Stimulated activated naive CD8-positive, alpha-beta T cell treated with anti-CD3 and anti-CD28 coated beads, Interleukin-15, Interleukin-2, amounts not matched to agents 100 ng/mL and 50 ng/mL, for 24 hours (primary cell): ENCODE data around the gene CYTH4.
A peak's percentile ranks its signal among the peaks of the same experiment; 100 is the strongest.

Experiments used
- H3K27ac Mint-ChIP-seq: one replicate; pipeline ENCODE4 v1.8.0; 2021; ENCODE audit warnings: mild to moderate bottlenecking, mixed read lengths
- H3K27me3 Mint-ChIP-seq: one replicate; pipeline ENCODE4 v1.8.0; 2021; ENCODE audit warnings: mixed read lengths
- H3K36me3 Mint-ChIP-seq: one replicate; pipeline ENCODE4 v1.8.0; 2021; ENCODE audit warnings: low read depth, mixed read lengths
- H3K4me1 Mint-ChIP-seq: one replicate; pipeline ENCODE4 v1.8.0; 2021; ENCODE audit warnings: low read depth, mixed read lengths
- H3K4me3 Mint-ChIP-seq: one replicate; pipeline ENCODE4 v1.8.0; 2021; ENCODE audit warnings: mild to moderate bottlenecking, mixed read lengths
- H3K9me3 Mint-ChIP-seq: one replicate; pipeline ENCODE4 v1.8.0; 2021; ENCODE audit warnings: mixed read lengths

CYTH4 gene

DNA sequence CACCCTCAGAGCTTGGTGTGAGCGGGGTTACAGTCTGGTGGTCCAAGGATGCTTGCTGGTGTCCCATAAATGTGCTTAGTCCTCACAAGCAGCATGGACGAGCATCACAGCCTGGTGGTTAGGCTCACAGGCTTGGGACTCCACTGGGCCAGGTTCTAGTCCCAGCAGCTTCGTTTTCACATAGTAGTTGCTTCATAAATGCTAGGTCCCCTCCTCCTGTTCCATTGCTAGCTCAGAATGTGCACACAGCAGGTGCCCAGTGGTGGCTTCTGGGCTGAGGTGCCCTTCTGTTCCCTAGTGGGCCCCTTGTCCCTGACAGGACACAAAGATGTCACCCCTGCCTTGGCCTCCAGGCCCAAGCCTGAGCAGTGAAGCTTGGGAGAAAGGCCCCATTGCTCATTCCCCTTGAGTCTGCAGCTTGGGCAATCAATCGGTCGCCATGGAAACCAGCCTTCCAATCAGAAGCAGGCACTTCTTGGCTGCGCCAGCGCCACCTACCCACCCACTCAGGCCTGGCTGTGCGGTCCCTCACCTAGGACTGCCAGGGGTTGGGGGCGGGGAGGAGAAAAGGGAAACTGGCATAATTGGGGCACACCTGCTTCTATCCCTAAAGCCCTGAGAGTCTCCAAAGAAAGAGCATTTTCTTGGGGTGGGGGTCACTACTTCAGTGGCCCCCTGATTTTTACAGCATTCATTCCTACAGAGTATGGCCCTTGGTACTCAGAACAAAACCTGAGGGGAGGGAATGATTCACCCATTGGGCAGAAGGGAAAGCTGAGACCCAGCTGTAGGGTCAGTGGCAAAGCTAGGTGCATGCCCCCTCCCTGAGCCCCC lies 48.1 kb downstream of the CYTH4 start:
- Mint-ChIP-seq H3K27me3 (peaks cover 50% of the 10 kb centered on the region), H3K4me3 (no peak overlapping the region), H3K9me3 (no peaks in the 10 kb centered on the region), H3K27ac (no peak overlapping the region), H3K4me1 (peaks cover 12% of the 10 kb centered on the region), H3K36me3 (no peaks in the 10 kb centered on the region)

DNA sequence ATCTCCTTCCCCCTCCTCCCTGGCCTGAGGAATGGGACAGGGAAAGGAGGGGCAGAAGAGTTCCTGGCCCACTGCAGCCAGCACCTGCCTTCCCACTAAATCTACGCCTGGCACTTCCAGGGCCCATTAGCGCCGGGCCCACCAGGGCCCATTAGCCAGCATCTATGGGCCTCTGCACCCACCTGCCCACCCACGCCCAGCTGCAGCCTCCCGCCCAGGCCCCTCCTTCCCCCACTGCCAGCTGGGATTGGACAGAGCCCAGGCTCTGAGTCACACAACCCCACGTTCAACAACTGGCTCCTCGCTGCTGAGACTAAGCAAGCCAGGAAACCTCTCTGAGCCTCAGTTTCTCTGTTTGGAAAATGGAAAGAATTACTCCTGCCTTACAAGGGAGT lies 48.7 kb downstream of the CYTH4 start:
- Mint-ChIP-seq H3K9me3 (no peaks in the 10 kb centered on the region), H3K27me3 (peaks cover 55% of the 10 kb centered on the region), H3K27ac (no peak overlapping the region), H3K36me3 (no peaks in the 10 kb centered on the region), H3K4me3 (no peak overlapping the region), H3K4me1 (peaks cover 13% of the 10 kb centered on the region)

DNA sequence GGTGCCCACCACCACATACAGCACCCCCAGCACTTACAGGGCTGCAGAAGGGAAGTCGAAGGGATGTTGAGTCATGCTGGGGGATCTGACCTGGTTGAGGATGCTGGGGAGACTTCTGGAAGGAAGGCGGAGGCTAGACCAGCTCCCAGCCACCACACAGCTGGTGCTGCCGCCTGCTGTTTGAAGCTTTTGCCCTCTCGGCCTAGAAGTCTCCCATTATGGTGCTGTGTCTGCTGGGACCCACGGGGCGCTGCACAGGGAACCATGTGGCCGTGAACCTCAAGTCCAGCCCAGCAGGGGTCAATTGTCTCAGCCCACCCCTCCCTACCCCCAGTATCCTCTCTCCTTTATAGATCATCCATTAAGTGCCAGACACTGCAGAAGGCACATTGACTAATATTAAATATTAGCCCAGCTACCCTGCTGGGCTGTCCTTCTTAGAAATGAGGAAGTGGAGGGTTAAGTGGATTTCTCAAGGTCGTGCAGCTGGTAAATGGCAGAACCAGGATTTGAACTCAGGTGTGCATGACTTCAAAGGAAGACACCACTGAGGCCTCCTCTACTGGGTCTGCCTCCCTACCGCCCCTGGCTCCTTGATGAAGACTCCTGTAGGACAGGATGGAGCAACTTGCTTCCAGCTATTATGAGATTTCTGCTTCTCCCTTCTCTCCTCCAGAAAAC lies 49.7 kb downstream of the CYTH4 start:
- Mint-ChIP-seq H3K27me3 (peaks cover 48% of the 10 kb centered on the region), H3K36me3 (no peaks in the 10 kb centered on the region), H3K4me3 (no peak overlapping the region), H3K4me1 (peaks cover 13% of the 10 kb centered on the region), H3K27ac (no peak overlapping the region), H3K9me3 (no peaks in the 10 kb centered on the region)

DNA sequence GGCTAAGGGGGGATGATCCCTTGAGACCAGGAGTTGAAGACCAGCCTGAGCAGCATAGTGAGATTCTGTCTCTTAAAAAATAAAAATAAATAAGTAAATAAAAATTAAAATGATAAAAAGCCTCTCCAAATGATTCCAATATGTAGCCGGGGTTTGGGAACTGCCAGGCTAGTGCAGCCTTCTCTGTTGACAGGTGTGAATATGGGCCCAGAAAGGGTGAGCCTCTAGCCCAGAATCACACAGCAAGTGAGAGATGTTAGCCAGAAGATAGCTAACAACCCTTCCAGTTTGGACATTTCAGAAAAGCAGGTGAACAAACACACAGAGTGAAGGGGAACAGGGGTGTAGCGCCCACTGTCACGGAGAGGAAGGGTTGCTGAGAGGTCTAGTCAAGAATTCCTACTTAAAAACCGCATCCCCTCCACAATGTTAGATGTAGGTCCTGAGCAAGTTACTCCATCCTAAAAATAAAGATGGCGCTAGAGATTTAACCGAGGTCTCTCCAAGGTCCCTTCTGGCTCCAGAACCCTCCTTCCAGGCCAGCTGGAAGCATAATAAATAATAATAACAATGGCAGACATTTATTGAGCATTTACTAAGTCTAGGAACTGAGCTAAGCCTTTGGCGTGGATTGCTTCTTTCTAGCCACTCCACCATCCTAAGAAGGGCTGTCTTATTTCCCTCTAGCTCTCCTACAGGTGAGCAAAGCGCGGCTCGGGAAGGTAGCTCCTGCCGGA lies 51.6 kb downstream of the CYTH4 start:
- H3K36me3 Mint-ChIP-seq = no peaks in the 10 kb centered on the region
- H3K4me3 Mint-ChIP-seq = no peak overlapping the region
- no peak overlapping the region for H3K27ac Mint-ChIP-seq
- H3K9me3 Mint-ChIP-seq = no peaks in the 10 kb centered on the region
- peaks cover 37% of the 10 kb centered on the region for H3K27me3 Mint-ChIP-seq
- peaks cover 13% of the 10 kb centered on the region for H3K4me1 Mint-ChIP-seq

DNA sequence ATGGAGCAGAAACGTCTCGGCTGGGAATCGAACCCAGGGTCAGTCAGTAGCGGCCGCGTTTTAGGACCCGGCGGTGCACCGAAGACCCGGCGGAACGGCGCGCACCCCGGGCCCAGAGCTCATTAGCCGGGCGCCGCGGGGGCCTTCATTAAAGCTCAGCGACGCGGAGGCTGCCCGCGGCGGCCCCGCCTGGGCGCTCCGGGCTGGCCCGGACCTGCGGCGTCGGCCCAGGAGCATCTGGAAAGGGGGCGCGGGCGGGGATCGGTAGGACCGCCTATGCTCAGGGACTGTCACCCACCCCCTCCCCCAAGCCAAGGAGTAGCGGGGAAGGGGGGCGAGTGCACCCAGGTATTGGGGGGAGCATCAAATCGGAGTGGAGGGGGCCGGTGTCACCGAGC lies 52.2 kb downstream of the CYTH4 start:
- Mint-ChIP-seq H3K36me3 (no peaks in the 10 kb centered on the region), H3K27ac (no peak overlapping the region), H3K4me1 (peaks cover 13% of the 10 kb centered on the region), H3K27me3 (peaks cover 31% of the 10 kb centered on the region), H3K4me3 (no peak overlapping the region), H3K9me3 (no peaks in the 10 kb centered on the region)

DNA sequence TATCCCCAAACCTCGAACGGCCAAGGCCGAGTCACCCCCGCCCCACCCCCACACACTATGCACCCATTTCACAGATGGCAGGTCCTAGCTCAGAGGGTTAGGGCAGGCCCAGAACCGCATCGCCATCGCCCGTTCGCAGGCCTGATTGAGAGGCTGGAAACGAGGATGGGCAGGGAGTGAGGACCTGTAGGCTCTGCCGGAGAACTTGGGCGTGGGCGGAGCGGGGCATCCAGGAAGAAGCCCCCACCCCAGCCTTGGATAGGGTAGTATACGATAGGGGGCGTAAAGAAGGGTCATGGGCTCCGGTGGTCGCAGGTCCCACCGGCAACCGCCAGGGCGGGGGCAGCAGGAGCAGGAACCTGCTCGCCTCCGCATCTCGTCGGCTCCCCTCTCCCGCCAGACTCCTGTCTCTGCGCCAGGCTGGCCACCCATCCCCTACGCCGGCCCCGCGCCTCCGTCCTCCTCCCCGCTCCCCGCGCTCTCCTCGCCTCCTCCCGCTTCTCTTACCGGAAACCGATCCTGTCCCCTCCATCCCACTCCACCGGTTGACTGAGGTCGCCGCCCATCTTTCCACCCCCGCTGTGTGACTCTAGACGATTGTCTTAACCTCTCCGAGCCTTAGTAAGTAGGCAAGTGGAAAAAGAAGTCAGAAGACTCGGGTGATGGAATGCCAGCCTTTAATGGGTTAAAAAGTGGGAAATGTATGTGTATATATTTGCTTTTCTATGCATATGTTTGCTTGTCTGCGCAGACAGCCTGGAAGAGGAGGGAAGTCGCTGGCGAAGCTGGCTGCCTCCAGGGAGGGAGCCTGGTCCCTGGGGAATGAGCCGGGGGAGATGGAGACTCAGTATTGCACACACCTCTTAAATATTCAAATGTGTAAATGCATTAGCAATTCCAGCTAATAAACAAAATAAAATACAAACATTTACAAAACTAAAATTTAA lies 52.8 kb downstream of the CYTH4 start:
- peaks cover 13% of the 10 kb centered on the region for H3K4me1 Mint-ChIP-seq
- peak overlapping the region; percentile 8 for H3K4me3 Mint-ChIP-seq
- H3K36me3 Mint-ChIP-seq = no peaks in the 10 kb centered on the region
- no peak overlapping the region for H3K27ac Mint-ChIP-seq
- no peaks in the 10 kb centered on the region for H3K9me3 Mint-ChIP-seq
- peaks cover 30% of the 10 kb centered on the region for H3K27me3 Mint-ChIP-seq

- H3K9me3 Mint-ChIP-seq = no peaks in the 10 kb centered on the region
- H3K4me3 Mint-ChIP-seq = no peak overlapping the region
- no peak overlapping the region for H3K27ac Mint-ChIP-seq
- peaks cover 13% of the 10 kb centered on the region for H3K4me1 Mint-ChIP-seq
- H3K27me3 Mint-ChIP-seq = peaks cover 30% of the 10 kb centered on the region
- H3K36me3 Mint-ChIP-seq = no peaks in the 10 kb centered on the region
Observed at GRCh38 chr22:37335806-37336199, 53.5 kb downstream of the CYTH4 start.

DNA sequence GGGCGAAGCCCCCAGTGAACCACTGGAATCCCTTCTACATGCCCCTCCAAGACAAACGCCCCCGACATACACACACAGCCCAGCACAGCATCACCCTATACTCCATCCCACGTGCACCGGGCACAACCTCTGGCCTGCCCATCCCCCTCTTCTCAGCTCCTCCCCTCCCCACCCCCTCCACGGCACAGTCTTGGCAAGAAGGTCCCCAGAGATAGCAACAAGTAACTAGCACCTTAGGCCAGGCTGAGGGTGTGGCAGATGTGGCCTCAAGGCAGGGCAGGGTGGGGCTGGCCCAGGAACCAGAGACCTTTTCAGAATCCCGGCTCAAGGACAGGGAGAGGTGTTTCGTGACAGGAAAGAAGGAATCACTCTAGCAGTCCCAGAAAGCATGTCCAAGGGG lies 54.3 kb downstream of the CYTH4 start:
- Mint-ChIP-seq H3K4me3 (no peak overlapping the region), H3K27me3 (peaks cover 30% of the 10 kb centered on the region)

GRCh38 chr22:37337204-37337943 lies 55.1 kb downstream of the CYTH4 start:
- Mint-ChIP-seq H3K27ac (no peak overlapping the region), H3K4me3 (no peak overlapping the region), H3K36me3 (no peaks in the 10 kb centered on the region), H3K27me3 (peaks cover 29% of the 10 kb centered on the region), H3K4me1 (peaks cover 13% of the 10 kb centered on the region), H3K9me3 (no peaks in the 10 kb centered on the region)

More for the DNA sequence above, 54.3 kb downstream of the CYTH4 start:
- Mint-ChIP-seq H3K27ac (no peak overlapping the region), H3K36me3 (no peaks in the 10 kb centered on the region), H3K9me3 (no peaks in the 10 kb centered on the region), H3K4me1 (peaks cover 13% of the 10 kb centered on the region)

DNA sequence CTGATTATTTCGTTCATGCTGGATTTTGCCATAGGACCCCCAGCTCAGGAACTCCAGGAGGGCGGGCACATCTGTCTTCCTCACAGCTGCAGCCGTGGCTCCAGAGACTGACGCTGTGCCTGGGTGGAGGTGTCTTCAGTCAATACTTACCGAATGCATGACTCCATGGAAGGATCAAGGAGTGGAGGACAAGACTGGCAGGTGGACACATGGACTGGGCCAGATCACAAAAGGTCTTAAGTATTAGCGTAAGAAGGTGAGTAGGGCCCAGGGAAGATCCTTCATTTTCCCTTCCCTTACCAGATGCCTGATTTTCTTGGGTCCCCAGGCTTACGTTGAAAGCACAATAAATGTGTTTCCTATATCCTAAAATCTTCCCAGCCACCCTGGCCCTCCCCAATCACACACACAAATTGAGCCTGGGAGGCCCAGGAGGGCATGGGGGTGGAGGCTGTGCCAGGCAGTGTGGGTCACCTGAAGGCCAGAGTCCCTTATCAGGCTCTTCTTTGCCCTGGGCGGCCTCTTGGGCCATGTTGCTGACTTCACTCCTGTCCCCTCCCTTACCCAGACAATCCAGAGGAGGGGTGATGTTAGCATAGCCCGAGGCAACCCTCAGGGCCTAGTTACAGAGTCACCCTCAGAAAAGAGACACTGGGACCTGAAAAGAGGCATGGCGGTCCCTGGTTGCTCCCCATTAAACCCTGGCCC lies 56.4 kb downstream of the CYTH4 start:
- no peak overlapping the region for H3K4me3 Mint-ChIP-seq
- no peak overlapping the region for H3K27ac Mint-ChIP-seq
- H3K27me3 Mint-ChIP-seq = peaks cover 20% of the 10 kb centered on the region
- peaks cover 13% of the 10 kb centered on the region for H3K4me1 Mint-ChIP-seq
- H3K36me3 Mint-ChIP-seq = no peaks in the 10 kb centered on the region
- no peaks in the 10 kb centered on the region for H3K9me3 Mint-ChIP-seq

DNA sequence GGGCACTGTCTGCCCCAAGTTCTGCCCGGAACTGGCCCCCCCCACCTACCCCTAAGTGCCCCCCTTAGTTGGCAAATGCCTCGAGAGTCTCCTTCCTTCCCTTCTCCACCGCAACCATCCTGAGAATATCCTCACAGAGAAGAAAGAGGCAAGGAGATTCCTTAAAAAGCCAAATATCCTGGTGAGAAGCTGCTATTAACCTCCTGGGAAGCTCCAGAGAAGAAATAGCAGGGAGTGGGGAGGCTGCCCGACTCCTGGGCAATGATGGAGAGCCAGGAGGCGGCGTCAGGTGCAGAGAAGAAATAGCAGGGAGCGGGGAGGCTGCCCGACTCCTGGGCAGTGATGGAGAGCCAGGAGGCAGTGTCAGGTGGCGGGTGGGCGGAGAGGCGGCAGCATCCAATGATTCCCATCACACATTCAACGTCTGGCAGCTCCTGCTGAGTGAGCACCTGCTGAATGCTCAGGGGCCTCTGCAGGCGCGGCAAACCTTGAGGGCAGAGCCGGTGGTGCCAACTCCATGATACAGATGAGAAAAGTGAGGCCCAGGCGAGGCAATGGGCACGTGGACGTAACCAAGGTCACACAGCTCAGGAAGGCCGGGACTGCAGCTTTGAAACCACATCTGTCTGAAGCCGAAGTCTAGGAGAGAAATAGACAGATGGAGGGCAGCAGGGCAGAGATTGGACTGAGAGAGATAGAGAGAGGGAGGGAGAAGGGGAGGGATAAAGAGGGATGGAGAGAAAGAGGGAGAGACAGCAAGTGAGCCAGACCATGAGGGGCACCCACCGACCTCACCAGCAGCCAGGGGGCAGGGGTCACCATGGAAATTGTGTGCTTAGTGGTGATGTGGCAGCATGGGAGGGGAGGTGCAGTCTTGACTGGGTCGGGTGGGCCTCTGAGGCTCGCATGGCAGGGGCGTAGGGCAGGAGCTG lies 58.3 kb downstream of the CYTH4 start:
- H3K27ac Mint-ChIP-seq = no peak overlapping the region
- H3K27me3 Mint-ChIP-seq = peaks cover 4% of the 10 kb centered on the region
- no peaks in the 10 kb centered on the region for H3K36me3 Mint-ChIP-seq
- no peaks in the 10 kb centered on the region for H3K9me3 Mint-ChIP-seq
- H3K4me3 Mint-ChIP-seq = no peak overlapping the region
- no peaks in the 10 kb centered on the region for H3K4me1 Mint-ChIP-seq

DNA sequence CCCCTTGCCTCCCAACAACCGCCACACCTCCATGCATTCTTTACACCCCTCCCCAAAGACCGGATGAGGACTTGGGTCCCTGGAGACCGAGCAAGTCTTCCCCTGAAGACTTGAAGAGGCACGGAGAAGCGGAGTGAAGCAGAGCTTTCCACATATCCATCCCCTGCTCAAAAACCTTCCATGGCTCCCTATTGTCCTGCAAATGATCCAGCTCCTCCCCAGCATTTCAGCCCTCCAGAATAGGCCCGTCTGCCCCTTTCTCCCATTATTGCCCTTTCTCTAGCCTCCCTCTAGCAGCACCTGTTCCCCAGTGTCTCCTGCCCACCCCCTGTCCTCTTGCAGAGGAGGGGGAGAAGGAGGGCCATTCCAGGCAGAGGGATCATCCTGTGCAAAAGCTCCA lies 59.8 kb downstream of the CYTH4 start:
- no peaks in the 10 kb centered on the region for H3K36me3 Mint-ChIP-seq
- H3K4me1 Mint-ChIP-seq = no peaks in the 10 kb centered on the region
- H3K27me3 Mint-ChIP-seq = no peaks in the 10 kb centered on the region
- H3K9me3 Mint-ChIP-seq = no peaks in the 10 kb centered on the region
- no peak overlapping the region for H3K27ac Mint-ChIP-seq
- H3K4me3 Mint-ChIP-seq = no peak overlapping the region
